ENCODE results near the gene NUP58. TPM values are rescaled to one million over a fixed set of nuclear protein-coding genes. Genes with fewer than 3 reads are reported as not detected.
A peak's percentile ranks its signal among the peaks of the same experiment; 100 is the strongest.

Gene NUP58
- total RNA-seq, 2 experiments from 2014 or later = 140 to 171 TPM

DNA sequence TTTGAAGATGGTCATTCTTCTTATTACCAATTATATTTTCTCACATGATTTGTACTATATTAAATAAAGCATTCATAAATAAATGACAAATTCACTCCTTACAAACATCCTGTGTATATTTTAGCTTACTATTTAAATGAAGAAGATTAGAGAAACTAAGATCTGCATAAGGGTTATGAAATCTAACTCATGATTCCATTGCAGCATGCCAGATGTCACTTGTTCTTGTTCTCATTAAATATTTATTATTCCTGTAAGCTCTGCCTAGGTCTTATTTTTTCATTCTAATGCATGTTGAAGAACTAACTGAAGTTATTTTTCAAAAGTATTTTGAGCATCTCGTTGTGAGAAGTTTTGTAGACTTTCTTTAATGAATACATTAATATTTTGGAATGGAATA is 18.3 kb downstream of the NUP58 start:
- intact Hi-C loops (cut with micrococcal nuclease) = loop anchor here (10.0 kb wide), 1 partner anchor 55 kb away; no protein-coding TSS in a partner anchor
- peaks cover 5% of the 10 kb centered on the region for H3K4me1 Mint-ChIP-seq (ENCODE audit: low read depth)
- CTCF ChIA-PET = interaction anchor here (0.6 to 1.9 kb wide), 2 partner anchors 15 to 34 kb away, joined by 3 to 6 read pairs; no protein-coding TSS in a partner anchor
- POLR2A ChIA-PET = no interaction called here
- DNase-seq (no peak), ATAC-seq (no peak)
- H3K9me3 Mint-ChIP-seq = no peaks in the 10 kb centered on the region
- H3K27ac Mint-ChIP-seq = no peak overlapping the region
- TF ChIP-seq, protein P1, sequence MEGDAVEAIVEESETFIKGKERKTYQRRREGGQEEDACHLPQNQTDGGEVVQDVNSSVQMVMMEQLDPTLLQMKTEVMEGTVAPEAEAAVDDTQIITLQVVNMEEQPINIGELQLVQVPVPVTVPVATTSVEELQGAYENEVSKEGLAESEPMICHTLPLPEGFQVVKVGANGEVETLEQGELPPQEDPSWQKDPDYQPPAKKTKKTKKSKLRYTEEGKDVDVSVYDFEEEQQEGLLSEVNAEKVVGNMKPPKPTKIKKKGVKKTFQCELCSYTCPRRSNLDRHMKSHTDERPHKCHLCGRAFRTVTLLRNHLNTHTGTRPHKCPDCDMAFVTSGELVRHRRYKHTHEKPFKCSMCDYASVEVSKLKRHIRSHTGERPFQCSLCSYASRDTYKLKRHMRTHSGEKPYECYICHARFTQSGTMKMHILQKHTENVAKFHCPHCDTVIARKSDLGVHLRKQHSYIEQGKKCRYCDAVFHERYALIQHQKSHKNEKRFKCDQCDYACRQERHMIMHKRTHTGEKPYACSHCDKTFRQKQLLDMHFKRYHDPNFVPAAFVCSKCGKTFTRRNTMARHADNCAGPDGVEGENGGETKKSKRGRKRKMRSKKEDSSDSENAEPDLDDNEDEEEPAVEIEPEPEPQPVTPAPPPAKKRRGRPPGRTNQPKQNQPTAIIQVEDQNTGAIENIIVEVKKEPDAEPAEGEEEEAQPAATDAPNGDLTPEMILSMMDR (IDR thresholded peaks at IDR 0.05) = no peak
- no peaks in the 10 kb centered on the region for H3K27me3 Mint-ChIP-seq
- H3K36me3 Mint-ChIP-seq (ENCODE audit: low read depth) = peaks cover 39% of the 10 kb centered on the region
- no peak overlapping the region for H3K4me3 Mint-ChIP-seq

DNA sequence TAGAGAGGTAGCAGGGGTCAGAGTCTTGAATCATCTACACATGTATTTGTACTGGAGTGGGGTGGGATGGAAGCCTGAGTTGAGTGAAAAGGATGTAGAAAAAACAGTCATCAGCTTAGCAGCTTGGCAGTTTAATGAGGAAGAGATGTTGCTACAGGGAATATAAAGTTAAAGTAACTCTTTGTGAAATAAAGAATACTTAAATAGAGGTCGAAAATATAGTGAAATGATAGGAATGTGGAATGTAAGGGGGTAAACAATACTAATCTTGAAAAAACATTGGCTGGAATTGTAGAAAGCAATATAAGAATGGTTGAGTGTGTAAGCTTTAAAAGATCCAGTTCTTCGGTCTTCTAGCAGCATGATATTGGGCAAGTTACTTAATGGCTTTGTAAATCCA is 22.7 kb downstream of the NUP58 start:
- H3K27ac Mint-ChIP-seq = peak overlapping the region; percentile 1
- no peaks in the 10 kb centered on the region for H3K4me1 Mint-ChIP-seq (ENCODE audit: low read depth)
- TF ChIP-seq, protein P1 (IDR thresholded peaks at IDR 0.05) = no peak
- intact Hi-C loops (cut with micrococcal nuclease) = no loop called here
- ChIA-PET CTCF (no interaction called here), POLR2A (no interaction called here)
- no peaks in the 10 kb centered on the region for H3K9me3 Mint-ChIP-seq
- H3K27me3 Mint-ChIP-seq = no peaks in the 10 kb centered on the region
- no peak for DNase-seq
- ATAC-seq = no peak
- H3K4me3 Mint-ChIP-seq = no peak overlapping the region
- peaks cover 33% of the 10 kb centered on the region for H3K36me3 Mint-ChIP-seq (ENCODE audit: low read depth)

- H3K36me3 Mint-ChIP-seq (ENCODE audit: low read depth) = peaks cover 42% of the 10 kb centered on the region
- TF ChIP-seq, protein P1 (IDR thresholded peaks at IDR 0.05) = no peak
- no peaks in the 10 kb centered on the region for H3K27me3 Mint-ChIP-seq
- ATAC-seq = no peak
- no peaks in the 10 kb centered on the region for H3K9me3 Mint-ChIP-seq
- ChIA-PET POLR2A (no interaction called here), CTCF (no interaction called here)
- no peak overlapping the region for H3K4me3 Mint-ChIP-seq
- intact Hi-C loops (cut with micrococcal nuclease) = no loop called here
- no peak for DNase-seq
- H3K4me1 Mint-ChIP-seq (ENCODE audit: low read depth) = no peaks in the 10 kb centered on the region
- peak overlapping the region; percentile 17 for H3K27ac Mint-ChIP-seq
Measured at GRCh38 chr13:25329706-25330105, 28.3 kb downstream of the NUP58 start.

DNA sequence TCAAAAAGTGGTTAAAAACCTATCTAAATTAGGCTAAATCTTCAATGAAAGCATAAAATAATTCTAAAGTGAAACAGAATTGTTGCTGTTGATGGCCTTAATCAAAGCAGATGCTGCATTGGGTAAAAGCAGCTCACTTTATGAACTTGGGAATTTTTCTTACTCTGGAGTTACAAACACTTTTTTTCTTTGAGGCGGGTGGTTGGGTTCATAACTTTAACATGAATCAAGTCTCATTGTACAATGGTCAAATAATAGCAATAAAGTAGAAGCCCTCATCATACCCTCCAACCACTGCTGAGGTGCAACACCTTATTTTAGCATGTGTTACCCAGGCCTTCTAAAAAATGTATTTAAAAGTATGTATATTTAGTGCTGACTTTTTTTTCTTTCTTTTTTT is 29.1 kb downstream of the NUP58 start:
- ATAC-seq (no peak), DNase-seq (no peak)
- no peaks in the 10 kb centered on the region for H3K4me1 Mint-ChIP-seq (ENCODE audit: low read depth)
- no peaks in the 10 kb centered on the region for H3K9me3 Mint-ChIP-seq
- peaks cover 40% of the 10 kb centered on the region for H3K36me3 Mint-ChIP-seq (ENCODE audit: low read depth)
- H3K27ac Mint-ChIP-seq = no peak overlapping the region
- no peaks in the 10 kb centered on the region for H3K27me3 Mint-ChIP-seq
- TF ChIP-seq, protein P1 (IDR thresholded peaks at IDR 0.05) = no peak
- intact Hi-C loops (cut with micrococcal nuclease) = no loop called here
- H3K4me3 Mint-ChIP-seq = no peak overlapping the region
- ChIA-PET CTCF (no interaction called here), POLR2A (no interaction called here)

- Mint-ChIP-seq H3K4me1 (ENCODE audit: low read depth) (no peaks in the 10 kb centered on the region), H3K27me3 (no peaks in the 10 kb centered on the region), H3K36me3 (ENCODE audit: low read depth) (peaks cover 28% of the 10 kb centered on the region), H3K27ac (no peak overlapping the region), H3K9me3 (no peaks in the 10 kb centered on the region), H3K4me3 (no peak overlapping the region)
- TF ChIP-seq, protein P1 (IDR thresholded peaks at IDR 0.05) = no peak
- intact Hi-C loops (cut with micrococcal nuclease) = no loop called here
- ATAC-seq (no peak), DNase-seq (no peak)
- ChIA-PET CTCF (no interaction called here), POLR2A (no interaction called here)
Measured at GRCh38 chr13:25335856-25336255, 34.4 kb downstream of the NUP58 start.
